ENCODE results near the gene EIF3I. TPM values are rescaled to one million over a fixed set of nuclear protein-coding genes. Genes with fewer than 3 reads are reported as not detected.

Gene EIF3I
- total RNA-seq, 1 experiment from 2014 or later, result 222 TPM

- Histone ChIP-seq H3K18ac (ENCODE audit: insufficient read length, low read depth, low read length) (peak overlapping the region; percentile 9), H2BK15ac (ENCODE audit: low read depth, low read length) (no peak overlapping the region), H3K9ac (ENCODE audit: extremely low read depth, insufficient read length, low read length) (no peak overlapping the region), H3K27me3 (ENCODE audit: insufficient read depth, low read length) (no peaks in the 10 kb centered on the region; the same call in 1 of the 2 replicates), H2BK120ac (ENCODE audit: low read depth, low read length, poor library complexity, severe bottlenecking) (no peak overlapping the region), H3T11ph (ENCODE audit: low read length) (no peak overlapping the region), H4K5ac (ENCODE audit: insufficient read length, low read depth, low read length) (no peak overlapping the region), H3K4ac (ENCODE audit: low read depth, low read length) (no peak overlapping the region), H3K27ac (ENCODE audit: insufficient read length, low read depth, low read length) (no peak overlapping the region), H2BK12ac (ENCODE audit: insufficient read length, low read depth, low read length) (no peak overlapping the region), H3K56ac (ENCODE audit: insufficient read length, low read depth, low read length) (no peak overlapping the region), H4K91ac (ENCODE audit: insufficient read length, low read depth, low read length) (no peak overlapping the region), H3K14ac (ENCODE audit: insufficient read depth, low read length) (no peak overlapping the region), H3K4me2 (ENCODE audit: insufficient read depth, insufficient read length, low read length) (peak overlapping the region; percentile 58), H2BK5ac (ENCODE audit: insufficient read length, low read length) (no peak overlapping the region), H2AFZ (ENCODE audit: low read length) (no peak overlapping the region), H2AK5ac (ENCODE audit: insufficient read length, low read length) (no peak overlapping the region), H3K9me3 (ENCODE audit: control insufficient read depth, low read depth, low read length) (no peaks in the 10 kb centered on the region), H3K23ac (ENCODE audit: insufficient read length, low read depth, low read length) (no peak overlapping the region), H3K79me1 (ENCODE audit: insufficient read depth, low read depth, low read length, poor library complexity, severe bottlenecking) (no peaks in the 10 kb centered on the region), H3K4me1 (ENCODE audit: insufficient read depth, low read length) (peaks cover 4% of the 10 kb centered on the region; the same call in 1 of the 2 replicates), H3K79me2 (ENCODE audit: insufficient read depth, low read length) (no peaks in the 10 kb centered on the region), H2BK20ac (ENCODE audit: low read depth, low read length, poor library complexity, severe bottlenecking) (no peak overlapping the region), H3K23me2 (ENCODE audit: insufficient read length, low read depth, low read length, poor library complexity, severe bottlenecking) (peaks cover 13% of the 10 kb centered on the region), H4K8ac (replicated peaks; ENCODE audit: insufficient read length, low read depth, low read length) (no peak overlapping the region), H4K20me1 (ENCODE audit: control insufficient read depth, insufficient read depth, insufficient read length) (no peaks in the 10 kb centered on the region)
- no peak for TF ChIP-seq CTCF (conservative IDR thresholded peaks at IDR 0.05)
- H3K27ac Mint-ChIP-seq, result no peak overlapping the region; a peak in 1 of 7 replicates
- H3K27me3 Mint-ChIP-seq (ENCODE audit: low read depth), result peaks cover 14% of the 10 kb centered on the region
- H3K4me1 Mint-ChIP-seq, result peaks cover 22 to 28% of the 10 kb centered on the region in 2 experiments
- H3K9me3 Mint-ChIP-seq, result no peaks in the 10 kb centered on the region
- peak overlapping the region; percentile 92 to 96 for H3K4me3 Mint-ChIP-seq
- no CpG with 5 or more reads among the region's 26 CpGs for WGBS (ENCODE audit: extremely low coverage, insufficient read length, low lambda C conversion rate)
- H3K36me3 Mint-ChIP-seq (ENCODE audit: insufficient read depth in 1 of 3, low read depth in 3 of 3), result peaks cover 0 to 14% (median 11%) of the 10 kb centered on the region in 3 experiments; a peak in 5 of 7 replicates
- DNase-seq, result no peak
These were observed 17.3 kb upstream of the EIF3I start for GRCh38 chr1:32204943-32205361.

All from H9 (cell line).